HG03571 (cell line): ENCODE measurements around the gene ADGRG3.

ENCODE experiments used
- ATAC-seq: cut with Tn5 transposase; IDR thresholded peaks from one replicate; pipeline ENCODE4 v1.9.1; 2021; ENCODE audit not compliant: unreplicated experiment

The ADGRG3 gene

DNA sequence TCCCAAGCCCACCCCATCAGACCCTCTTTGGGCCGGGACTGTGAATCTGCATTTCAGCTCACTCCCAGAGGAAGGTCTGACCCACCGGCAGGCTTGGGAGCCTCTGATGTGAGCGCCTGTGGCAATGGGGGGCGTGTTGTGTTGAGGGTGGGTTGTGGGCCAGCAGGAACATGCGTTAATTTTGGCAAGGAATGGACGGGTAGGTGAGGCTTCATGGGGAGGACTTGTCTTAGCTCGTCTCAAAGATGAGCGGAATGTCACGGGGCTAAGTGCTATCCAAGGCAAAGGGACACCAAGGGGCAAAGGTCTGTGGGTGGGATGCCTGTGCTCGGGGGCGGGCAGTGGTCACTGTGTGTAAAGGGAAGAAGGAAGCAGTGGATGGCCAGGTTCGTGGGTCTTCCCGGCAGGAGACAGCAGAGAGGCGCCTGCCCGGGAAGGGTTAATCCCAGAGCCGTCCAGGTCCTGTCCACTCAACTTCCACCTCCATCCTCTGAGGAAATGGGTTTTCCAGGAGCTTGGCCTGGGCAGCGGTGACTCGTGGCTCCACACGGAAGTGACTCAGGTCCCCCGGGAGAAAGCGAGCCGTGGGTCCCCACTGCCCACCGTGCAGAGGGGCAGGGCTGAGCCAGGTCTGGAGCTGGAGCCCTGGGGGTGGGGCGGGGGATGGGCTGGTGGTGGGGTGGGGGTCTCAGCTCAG lies 22.3 kb upstream of the ADGRG3 start:
- no peak for ATAC-seq

DNA sequence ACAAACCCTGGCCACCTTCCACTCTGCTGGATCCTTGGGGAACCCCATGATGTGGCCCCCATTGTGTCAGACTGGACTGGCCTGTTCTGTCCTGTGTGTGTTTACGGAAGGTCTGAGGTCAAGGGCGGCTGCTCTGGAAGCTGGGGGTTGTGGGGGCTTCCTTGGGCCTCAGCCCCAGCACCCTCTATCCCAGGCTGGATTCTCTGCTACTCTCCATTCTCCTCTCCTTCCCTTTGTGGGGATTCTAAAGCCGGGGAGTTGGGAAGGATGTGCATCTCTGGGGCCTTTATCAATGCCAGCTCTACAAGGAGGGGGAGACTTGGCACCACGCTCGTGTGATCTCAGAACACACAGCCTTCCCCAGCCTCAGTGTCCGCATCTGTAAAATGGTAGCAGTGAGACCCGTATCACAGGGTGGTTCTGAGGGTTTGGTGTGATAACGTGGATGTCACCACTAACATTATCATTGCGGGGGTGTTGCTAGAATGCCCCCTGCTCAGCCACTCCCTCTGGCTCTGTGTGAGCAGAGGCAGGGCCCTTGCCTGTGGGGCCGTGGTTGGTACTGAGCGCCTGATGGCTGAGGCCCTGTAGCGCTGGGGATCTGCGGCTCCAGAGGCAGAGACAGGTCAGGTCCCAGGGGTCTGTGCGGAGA lies 21.6 kb upstream of the ADGRG3 start:
- no peak for ATAC-seq

DNA sequence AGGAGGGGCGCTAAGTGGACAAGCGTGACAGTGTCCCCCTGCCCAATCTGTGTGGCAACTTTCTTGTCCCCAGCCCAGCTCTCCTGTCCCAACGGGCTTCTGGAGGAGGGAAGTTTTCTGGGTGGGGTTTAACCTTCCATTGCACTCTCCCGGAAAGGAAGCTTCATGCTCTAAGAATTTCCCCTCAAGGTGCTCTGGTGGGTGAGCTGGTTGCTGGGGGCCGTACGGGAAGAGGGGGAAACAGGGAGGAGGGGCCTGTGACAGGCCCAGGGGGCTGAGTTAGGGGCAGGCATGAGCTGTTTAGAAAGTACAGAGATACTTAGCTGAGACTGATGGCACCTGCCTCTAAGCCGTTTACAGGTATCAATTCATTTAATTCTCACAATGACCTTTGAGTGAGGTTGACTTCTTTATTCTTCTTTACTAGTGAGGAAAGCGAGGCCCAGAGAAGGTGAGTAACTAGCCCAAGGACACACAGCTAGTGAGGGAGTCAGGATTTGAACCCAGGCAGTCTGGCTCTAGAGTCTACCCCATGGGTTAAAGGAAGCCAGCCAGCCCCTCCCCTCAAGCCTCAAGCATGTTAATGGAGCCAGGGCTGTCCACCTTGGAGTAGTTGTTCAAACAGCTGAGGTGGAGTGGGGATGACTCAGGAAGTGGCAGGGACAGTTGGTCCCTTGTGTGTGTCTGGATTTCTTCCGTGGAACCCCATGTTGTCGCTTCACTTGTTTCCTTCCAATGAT lies 20.8 kb upstream of the ADGRG3 start:
- no peak for ATAC-seq

DNA sequence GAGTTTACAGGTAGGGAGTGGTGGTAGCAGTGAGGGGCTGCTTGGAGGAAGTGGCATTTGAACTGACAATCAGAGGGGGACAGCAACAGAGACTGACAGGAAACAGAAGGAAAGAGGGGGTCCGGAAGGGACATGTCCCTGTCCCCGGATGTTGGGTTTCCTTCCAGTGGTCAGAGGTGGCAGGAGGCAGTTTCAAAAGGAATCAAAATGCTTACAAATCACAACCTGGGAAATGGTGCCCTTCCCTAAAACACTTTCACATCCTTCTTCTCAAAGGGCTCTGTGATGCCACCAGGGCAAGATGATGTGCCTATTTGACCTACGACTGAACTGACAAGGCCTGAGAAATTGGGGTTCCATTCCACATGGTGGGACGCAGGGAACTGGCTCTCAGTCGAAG lies 20.0 kb upstream of the ADGRG3 start:
- no peak for ATAC-seq

DNA sequence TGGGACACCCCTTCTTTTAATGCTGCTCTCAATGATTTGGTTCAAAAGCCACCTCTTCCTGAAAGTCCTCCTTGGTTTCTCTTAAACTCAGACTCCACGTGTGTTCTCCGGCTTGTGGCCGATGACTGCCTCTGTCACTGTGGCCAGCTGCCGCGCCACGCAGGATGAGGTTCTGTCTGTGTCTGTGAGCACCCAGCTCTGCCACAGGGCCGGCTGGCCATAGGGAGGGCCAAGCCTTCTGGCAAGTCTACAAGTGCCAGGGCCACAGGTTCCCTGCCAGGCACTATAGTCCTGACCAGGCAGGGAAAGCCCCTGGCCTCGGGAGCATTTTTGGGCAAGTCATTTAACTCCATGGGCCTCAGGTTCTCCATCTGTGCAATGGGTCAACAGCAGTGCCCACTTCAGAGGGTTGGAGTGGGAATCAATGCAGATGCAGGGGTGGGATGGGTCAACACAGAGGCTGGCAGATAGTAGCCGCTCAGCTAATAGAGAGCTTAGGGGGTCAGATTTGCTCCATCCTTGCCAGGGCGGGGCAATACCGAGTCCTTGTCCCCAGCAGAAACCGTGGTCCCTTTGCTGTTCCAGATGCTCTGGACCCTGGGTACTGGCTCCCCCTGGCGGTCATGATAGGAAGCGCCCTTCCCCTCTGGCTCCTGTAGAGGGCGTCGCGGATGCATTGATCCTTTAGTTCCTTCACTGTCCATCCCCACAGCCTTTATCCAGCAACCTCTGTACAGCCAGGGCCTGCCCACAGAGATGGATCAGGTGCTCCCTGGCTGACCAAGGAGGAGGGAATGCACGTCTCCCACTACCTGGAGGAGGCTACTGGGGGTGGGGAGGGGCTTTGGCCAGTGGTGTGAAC lies 19.3 kb upstream of the ADGRG3 start:
- ATAC-seq = peak; percentile 53

DNA sequence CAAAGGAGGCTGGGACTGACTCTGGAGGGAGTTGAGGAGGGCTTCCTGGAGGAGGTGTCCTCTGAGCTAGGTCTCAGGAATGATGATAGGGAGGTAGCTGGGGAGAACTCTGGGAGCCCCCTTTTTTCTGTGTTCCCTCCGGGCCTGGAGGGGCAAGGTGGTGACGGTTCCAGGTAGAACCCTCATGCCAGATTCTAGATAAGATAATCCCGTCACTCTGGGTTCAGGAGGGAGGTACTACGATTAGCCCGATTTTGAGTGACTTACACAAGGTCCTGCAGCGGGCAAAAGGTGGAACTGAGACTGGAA lies 18.7 kb upstream of the ADGRG3 start:
- no peak for ATAC-seq

DNA sequence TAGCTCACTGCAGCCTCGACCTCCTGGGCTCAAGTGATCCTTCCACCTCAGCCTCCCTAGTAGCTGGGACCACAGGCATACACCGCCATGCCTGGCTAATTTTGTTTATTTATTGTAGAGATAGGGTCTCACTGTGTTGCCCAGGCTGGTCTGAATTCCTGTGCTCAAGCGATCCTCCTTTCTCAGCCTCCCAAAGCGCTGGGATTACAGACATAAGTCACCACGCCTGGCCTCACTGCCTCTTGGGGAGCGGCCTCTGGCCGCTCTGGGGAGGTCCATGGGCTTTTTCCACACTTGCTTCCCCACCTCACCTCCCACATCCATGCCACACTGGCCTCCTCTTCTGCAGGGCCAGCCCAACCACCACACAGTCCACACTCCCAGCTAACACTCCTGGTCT lies 18.3 kb upstream of the ADGRG3 start:
- ATAC-seq = no peak

DNA sequence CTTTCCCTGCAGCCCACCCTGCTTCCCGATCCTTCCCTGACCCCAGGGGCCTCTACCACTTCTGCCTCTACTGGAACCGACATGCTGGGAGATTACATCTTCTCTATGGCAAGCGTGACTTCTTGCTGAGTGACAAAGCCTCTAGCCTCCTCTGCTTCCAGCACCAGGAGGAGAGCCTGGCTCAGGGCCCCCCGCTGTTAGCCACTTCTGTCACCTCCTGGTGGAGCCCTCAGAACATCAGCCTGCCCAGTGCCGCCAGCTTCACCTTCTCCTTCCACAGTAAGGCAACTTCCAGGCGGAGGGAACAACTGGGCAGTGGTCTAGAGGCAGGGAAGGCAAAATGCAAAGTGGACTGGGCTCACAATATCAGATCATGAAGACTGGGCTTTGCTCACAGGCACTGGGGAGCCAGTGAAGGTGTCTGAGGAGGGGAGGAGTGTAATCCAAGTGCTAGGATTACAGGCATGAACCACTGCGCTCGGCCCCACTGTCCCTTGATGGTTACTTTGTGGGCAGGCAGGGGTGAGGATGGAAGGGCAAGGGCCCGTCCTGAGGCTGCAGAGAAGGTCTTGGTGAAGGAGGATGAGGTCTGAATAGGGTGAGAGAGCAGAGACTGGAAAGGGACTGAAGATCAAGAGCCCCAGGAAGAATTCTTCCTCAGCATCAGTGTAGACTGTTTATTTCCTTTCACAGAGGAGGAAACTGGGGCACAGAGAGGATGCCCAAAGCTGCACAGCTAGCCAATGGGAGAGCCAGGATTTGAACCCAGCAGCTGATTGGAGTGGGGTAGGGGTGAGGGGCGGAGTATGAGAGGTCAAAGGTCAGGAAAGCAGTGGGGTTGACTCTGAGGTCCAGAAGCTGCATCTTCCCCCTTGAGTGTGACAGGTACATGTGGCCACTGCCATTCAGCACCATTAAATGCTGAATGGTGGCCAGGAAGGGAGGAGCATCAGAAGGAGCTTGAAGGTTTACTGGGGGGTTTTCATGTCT lies 16.5 kb upstream of the ADGRG3 start:
- no peak for ATAC-seq

DNA sequence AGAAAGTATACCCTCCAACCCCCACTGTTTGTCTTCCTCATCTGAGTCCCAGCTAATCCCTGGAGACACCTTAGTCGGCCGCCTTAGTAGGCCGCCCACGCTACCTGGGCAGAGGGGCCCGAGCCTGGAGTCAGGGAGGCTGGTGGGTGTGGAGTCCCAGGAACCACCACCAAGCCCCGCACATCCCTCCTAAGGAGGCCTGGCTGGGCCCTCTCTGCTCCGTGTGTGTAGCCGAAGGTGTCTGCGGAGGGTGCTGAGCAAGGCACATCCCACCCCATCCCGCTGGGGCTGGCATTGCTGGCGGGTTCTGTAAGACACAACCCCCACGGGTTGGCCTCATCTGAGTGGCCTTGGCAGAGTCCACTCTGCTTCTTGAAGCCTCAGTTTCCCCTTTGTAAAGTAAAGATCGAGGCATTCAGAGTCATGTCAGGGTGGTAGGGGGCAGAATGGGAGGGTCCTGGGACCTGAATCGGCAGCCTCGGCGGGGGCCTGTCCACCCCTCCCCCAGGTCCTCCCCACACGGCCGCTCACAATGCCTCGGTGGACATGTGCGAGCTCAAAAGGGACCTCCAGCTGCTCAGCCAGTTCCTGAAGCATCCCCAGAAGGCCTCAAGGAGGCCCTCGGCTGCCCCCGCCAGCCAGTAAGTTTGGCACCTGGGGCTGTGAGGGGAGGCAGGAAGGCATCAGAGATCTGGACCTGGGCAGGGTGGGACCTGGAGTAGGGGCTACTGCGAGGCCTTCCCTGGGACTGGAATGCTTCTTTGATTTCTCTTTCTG lies 15.2 kb upstream of the ADGRG3 start:
- no peak for ATAC-seq

DNA sequence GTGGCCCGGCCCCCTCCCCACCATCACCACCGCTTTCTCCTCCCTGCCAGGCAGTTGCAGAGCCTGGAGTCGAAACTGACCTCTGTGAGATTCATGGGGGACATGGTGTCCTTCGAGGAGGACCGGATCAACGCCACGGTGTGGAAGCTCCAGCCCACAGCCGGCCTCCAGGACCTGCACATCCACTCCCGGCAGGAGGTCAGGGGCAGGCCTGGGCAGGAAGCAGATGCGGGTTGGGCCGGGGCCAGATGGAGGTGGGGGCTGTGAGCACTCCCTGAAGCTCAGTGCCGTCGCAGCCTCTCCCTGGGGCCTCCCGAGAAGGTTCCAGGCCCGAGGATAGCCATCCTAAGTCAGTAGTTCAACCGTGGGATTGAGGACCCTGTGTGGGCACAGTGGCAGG lies 14.2 kb upstream of the ADGRG3 start:
- ATAC-seq = no peak

DNA sequence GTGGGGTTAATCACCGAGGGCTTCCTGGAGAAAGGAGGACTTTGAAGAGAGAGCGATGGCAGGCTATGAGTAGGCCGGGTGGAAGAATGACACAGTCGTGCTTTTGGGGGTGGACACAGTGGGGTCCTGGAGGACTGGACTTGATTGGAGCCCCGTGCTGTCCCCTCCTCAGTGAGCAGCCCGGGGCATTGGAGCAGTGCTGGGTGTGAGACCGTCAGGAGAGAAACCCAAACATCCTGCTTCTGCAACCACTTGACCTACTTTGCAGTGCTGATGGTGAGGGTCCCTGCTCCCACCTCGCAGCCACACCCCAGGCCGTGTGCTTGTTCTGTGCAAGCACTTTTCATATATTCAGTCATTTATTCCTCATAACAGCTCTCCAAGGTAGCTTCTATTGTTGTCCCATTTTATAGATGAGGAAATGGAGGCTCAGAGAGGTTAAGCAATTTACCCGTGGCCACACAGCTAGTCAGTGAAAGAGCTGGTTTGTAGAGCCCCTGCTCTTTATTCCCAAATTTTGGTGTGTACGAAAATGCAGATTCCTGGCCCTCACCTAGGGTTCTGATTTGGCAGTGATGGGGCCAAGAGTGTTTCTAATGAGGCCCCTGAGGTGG lies 11.7 kb upstream of the ADGRG3 start:
- no peak for ATAC-seq

DNA sequence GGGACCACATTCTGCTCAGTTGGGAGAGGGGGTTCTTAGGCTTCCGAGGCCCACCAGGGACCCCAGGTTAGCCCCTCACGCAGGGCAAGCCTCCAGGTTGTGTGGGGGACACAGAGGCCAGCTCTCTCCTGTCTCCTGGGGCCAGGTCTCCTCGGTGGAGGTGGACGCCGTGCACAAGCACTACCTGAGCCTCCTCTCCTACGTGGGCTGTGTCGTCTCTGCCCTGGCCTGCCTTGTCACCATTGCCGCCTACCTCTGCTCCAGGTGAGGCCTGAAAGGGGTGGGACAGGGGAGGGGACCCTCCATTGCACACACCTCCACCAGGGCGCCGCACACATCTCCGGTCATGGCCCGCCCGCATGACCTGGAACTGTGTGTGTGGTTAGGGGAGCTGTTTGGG lies 10.9 kb upstream of the ADGRG3 start:
- ATAC-seq = no peak

DNA sequence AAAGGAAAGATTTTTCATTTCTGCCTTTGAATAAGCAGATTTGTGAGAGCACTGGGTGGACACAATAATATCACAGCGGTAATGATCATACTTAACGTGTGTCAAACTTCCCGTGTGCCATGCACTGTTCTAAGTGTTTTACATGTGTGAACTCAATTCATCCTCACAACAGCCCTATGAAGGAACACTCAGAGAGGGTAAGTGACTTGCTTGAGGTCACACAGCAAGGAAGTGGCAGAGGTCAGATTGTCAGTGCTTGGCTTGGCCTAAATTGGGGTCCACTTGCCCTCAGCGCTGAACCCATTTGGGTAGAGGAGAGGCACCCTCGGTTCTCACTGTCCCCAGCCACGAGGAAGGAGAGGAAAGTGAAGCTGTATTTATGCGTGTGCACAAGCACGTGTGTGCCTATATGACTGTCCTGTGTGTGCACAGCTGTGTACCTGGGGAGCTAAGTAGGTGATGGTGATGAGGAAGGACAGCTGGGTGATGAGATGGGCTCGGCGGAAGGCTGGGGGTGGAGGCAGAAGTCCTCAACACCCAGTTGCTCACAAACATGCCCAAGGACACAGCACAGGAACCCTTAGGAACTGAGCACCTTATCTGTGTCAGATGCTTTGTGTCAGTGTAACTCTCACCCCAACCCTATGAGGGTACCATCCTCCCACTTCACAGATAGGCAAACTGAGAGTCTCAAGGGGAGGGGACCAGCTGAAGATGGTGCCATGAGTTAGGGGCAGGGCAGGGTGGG lies 9.8 kb upstream of the ADGRG3 start:
- no peak for ATAC-seq

DNA sequence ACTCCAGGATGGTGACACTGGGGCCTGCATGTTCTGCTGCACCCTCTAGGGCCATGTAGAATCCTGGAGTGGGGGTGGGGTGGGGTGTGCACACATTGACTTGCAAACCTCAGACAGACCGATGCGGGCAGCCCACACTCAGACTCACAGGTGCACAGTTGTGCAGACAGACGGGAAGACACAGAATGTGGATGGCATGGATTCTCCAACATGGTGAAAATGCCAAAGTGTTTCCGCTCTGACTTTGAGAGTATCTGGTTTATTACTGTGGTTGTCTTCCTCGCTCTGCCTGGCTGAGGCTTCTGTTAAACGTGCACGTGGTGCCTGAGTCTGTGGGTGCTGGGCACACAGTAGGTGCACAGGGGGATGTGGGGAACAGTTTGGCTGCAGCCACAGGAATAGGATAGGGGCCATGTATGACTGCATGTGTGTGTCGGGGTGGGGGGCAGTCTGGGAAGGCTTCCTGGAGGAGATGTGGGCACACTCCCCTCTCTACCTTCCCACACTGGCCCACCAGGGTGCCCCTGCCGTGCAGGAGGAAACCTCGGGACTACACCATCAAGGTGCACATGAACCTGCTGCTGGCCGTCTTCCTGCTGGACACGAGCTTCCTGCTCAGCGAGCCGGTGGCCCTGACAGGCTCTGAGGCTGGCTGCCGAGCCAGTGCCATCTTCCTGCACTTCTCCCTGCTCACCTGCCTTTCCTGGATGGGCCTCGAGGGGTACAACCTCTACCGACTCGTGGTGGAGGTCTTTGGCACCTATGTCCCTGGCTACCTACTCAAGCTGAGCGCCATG lies 9.0 kb upstream of the ADGRG3 start:
- ATAC-seq = no peak

DNA sequence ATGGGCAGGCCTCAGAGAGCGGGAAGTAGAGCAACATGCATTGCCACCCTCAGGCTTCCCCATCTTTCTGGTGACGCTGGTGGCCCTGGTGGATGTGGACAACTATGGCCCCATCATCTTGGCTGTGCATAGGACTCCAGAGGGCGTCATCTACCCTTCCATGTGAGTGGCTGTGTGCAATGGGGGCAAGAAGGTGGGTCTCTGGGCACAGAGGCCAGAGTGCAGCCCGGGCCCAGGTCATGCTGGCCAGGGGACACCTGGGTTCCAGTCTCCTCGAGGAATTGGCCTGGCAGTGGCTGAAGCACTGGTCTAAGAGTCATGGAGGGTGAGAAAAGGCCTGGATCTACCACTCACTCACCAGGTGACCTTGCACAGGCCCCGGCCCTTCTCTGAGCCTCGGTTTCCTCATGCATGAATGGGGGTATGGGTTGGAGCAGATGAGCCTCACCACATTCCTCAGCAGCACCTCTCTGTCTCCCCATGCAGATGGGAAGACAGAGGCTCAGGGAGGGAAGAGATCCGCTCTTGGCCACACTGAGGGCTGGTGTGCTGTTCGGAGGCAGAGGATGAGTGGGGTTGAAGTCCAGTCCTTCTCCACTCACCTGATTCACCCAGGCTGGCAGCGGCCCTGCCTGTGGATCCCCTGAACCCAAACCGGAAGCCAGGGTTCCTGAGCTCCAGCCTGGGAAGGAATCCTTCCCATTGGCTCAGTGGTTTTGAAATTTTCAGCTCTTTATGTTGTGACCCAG lies 7.2 kb upstream of the ADGRG3 start:
- ATAC-seq = no peak

DNA sequence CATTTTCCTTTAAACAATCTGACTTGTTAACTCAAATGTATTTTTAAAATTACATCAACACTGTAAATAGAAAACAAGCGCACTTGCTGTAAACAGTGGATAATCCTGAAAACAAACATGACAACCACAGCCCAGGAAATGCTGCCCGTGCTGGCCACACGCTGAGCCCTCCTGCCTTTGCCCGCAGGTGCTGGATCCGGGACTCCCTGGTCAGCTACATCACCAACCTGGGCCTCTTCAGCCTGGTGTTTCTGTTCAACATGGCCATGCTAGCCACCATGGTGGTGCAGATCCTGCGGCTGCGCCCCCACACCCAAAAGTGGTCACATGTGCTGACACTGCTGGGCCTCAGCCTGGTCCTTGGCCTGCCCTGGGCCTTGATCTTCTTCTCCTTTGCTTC lies 6.6 kb upstream of the ADGRG3 start:
- no peak for ATAC-seq
